HG02623 (cell line): ENCODE measurements around the gene ZBTB48.
"Not testable (repeated sequence)": the region's sequence is repeated elsewhere in the genome, so short reads cannot be mapped to it uniquely, and the experiment has no call there.

Experiments used
- ATAC-seq: cut with Tn5 transposase; IDR thresholded peaks from one replicate; pipeline ENCODE4 v1.9.1; 2021; ENCODE audit warnings: moderate library complexity; ENCODE audit not compliant: unreplicated experiment

ZBTB48 gene

GRCh38 chr1:6631058-6631457 is 51.3 kb downstream of the ZBTB48 start:
- no peak for ATAC-seq

DNA sequence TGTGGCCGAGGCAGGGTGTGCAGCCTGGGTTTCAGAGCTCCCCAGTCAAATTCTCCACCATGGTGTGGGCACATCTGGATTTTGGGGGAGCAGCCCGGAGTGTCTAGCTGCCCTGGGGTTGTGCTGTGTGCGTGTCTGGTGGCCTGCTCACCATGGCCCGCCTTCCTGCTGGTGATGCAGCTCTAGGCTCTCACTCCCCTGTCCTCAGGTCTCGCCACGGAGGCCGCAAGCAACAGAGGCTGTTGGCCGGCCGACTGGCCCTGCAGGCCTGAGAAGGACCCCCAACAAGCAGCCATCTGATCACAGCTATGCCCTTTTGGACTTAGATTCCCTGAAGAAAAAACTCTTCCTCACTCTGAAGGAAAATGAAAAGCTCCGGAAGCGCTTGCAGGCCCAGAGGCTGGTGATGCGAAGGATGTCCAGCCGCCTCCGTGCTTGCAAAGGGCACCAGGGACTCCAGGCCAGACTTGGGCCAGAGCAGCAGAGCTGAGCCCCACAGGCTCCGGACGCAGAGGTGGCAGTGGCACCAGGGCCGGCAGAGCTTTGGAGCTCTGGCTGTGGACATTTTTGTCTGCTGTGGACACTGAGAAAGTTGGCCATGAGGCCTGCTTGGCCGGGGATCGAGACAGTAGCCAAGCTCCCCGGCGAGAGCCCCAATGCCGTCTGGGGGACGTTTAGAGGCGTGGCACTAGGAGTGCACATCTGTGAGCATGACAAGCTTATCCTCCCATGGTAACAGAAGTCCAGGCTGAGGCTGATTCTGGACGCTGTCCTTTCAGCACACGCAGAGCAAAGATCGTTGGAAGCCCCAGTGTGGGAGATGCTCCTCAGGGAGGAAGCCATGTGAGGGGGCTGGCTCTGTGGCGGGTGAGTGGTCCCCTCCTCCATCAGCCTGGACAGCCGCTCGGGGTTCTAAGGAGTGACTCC is 53.1 kb downstream of the ZBTB48 start:
- ATAC-seq = no peak

- ATAC-seq = no peak
Observed at GRCh38 chr1:6634371-6635052, 54.7 kb downstream of the ZBTB48 start.

DNA sequence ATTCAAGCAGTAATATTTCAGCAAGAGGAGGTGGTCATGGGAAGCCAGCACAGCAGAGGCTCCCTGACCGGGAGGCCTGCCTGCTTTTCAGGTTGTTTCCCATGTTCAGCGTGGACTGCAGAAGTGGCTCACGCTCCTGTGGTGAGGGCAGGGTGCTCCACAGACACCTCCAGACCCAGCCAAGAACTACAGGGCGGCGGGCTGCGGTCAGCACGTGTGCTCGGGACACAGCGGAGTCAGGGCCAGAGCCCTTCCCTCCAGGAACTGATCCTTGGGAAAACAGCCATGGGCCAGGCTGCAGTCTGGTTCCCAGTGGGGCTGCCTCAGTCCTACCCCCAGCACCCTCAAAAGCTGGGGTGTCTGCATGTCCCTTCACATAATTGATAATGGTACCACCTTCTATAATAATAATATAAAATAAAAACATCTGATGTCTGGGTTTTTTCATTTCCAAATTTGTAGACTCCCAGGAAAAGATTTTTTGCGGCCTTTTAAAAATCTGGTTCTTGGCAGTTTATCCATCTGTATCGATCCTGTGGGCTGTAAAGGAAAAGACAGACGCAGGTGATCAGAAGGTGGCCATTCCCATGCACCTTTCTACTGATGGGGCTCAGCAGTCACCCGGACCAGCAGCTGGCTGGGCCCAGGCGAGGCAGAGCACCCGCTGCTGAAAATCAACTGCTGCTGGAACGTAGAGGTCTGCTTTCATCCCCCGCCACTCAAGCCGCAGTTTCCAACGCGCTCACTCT is 55.5 kb downstream of the ZBTB48 start:
- ATAC-seq = no peak

- ATAC-seq = no peak
Observed at GRCh38 chr1:6635910-6636760, 56.3 kb downstream of the ZBTB48 start.

GRCh38 chr1:6636778-6637177 is 57.0 kb downstream of the ZBTB48 start:
- ATAC-seq = not testable (repeated sequence)

- ATAC-seq = no peak
Observed at GRCh38 chr1:6637770-6638169, 58.0 kb downstream of the ZBTB48 start.

DNA sequence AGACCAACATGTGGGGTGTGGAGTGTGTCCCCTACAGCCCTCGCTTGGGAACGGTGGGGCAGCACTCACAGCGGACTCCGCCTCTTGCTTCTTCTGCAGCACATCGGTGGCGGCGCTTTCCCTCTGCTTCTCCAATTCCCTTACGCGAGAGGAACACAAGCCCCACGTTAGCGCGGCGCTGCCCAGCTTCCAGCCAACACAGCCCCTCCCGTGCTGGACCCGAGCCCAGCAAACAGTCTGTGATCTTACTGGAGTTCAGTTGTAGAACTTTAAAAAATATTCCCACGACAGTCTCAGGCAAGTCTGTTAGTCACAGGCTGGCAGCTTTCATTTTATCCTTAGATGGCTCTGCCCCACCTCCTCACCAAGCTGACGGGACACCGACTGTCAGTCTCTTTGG is 58.4 kb downstream of the ZBTB48 start:
- no peak for ATAC-seq
